HG03196 (cell line): ENCODE results near the gene A4GALT.
A peak's percentile ranks its signal among the peaks of the same experiment; 100 is the strongest.
"Not testable (repeated sequence)": the region's sequence is repeated elsewhere in the genome, so short reads cannot be mapped to it uniquely, and the experiment has no call there.

Experiments
- ATAC-seq: cut with Tn5 transposase; IDR thresholded peaks from one replicate; pipeline ENCODE4 v1.9.1; 2021; ENCODE audit not compliant: unreplicated experiment

The A4GALT gene

GRCh38 chr22:42743501-42743991 lies 22.9 kb upstream of the A4GALT start:
- ATAC-seq, result no peak

- ATAC-seq, result no peak
Measured at GRCh38 chr22:42742940-42743339, 22.3 kb upstream of the A4GALT start.

- ATAC-seq, result not testable (repeated sequence)
Measured at GRCh38 chr22:42740320-42740719, 19.6 kb upstream of the A4GALT start.

GRCh38 chr22:42734406-42734805 lies 13.7 kb upstream of the A4GALT start:
- ATAC-seq, result no peak

GRCh38 chr22:42733394-42733793 lies 12.7 kb upstream of the A4GALT start:
- not testable (repeated sequence) for ATAC-seq

- ATAC-seq, result no peak
Measured at GRCh38 chr22:42732081-42732480, 11.4 kb upstream of the A4GALT start.

- ATAC-seq, result no peak
Measured at GRCh38 chr22:42726811-42727210, 6.1 kb upstream of the A4GALT start.

GRCh38 chr22:42725606-42726355 lies 5.1 kb upstream of the A4GALT start:
- ATAC-seq, result no peak

GRCh38 chr22:42724062-42724461 lies 3.4 kb upstream of the A4GALT start:
- no peak for ATAC-seq

- no peak for ATAC-seq
Measured at GRCh38 chr22:42721045-42721434, 370 bp upstream of the A4GALT start.

- no peak for ATAC-seq
Measured at GRCh38 chr22:42719656-42720262, 911 bp downstream of the A4GALT start.

- ATAC-seq, result no peak
Measured at GRCh38 chr22:42719133-42719532, 1.5 kb downstream of the A4GALT start.

GRCh38 chr22:42717197-42717928 lies 3.3 kb downstream of the A4GALT start:
- peak; percentile 28 for ATAC-seq

- peak; percentile 35 for ATAC-seq
Measured at GRCh38 chr22:42716649-42717127, 4.0 kb downstream of the A4GALT start.

GRCh38 chr22:42716221-42716620 lies 4.4 kb downstream of the A4GALT start:
- ATAC-seq, result peak; percentile 37

GRCh38 chr22:42714768-42715390 lies 5.8 kb downstream of the A4GALT start:
- ATAC-seq, result no peak

- ATAC-seq, result no peak
Measured at GRCh38 chr22:42714308-42714707, 6.4 kb downstream of the A4GALT start.

- no peak for ATAC-seq
Measured at GRCh38 chr22:42711895-42712837, 8.5 kb downstream of the A4GALT start.

- no peak for ATAC-seq
Measured at GRCh38 chr22:42711281-42711731, 9.4 kb downstream of the A4GALT start.

GRCh38 chr22:42708417-42708816 lies 12.3 kb downstream of the A4GALT start:
- no peak for ATAC-seq
